K562 (cell line): Measurements from ENCODE around the gene MAN2B1. TPM values are rescaled to one million over a fixed set of nuclear protein-coding genes. Genes with fewer than 3 reads are reported as not detected.

Experiments used
- ATAC-seq: fragments of 200-7000 bp; cut with Tn5 transposase; 3 replicates; pipeline ENCODE4 v1.9.1; 2020; ENCODE audit warnings: moderate library complexity
- BruUV-seq: library from RNA; stranded (reverse); fragments of 400-500 nt; replicated peaks from 2 replicates; lab custom pipeline; 2021; lab: Mats Ljungman, UMichigan
- CTCF ChIA-PET: fragments of 300-600 bp; formaldehyde crosslinking; extraction: SDS; loops from one replicate; lab custom pipeline; 2021; ENCODE audit warnings: low intra/inter-chr PET ratio; lab: Yijun Ruan, JAX
- POLR2A ChIA-PET: fragments of 300-600, 350-650 bp; sonication (Branson Sonifier 250); formaldehyde crosslinking; extraction: SDS; loops from one replicate; lab custom pipeline; 2021; ENCODE audit warnings: antibody characterized with exemption, inconsistent platforms; lab: Yijun Ruan, JAX
- DNase-seq, 4 experiments: peaks; one replicate each; pipeline versions ENCODE4 v3.0.0 to v3.0.0-alpha.2; 2011 to 2018; ENCODE audit warnings: low spot score in 3 of 4, mixed read lengths in 3 of 4; ENCODE audit errors: extremely low read depth in 1 of 4
- FAIRE-seq: peaks from 2 replicates; lab custom pipeline; 2011; peaks lifted over from hg19 to GRCh38; lab: Jason Lieb, UNC
- H2AFZ ChIP-seq: 2 replicates; pipeline ENCODE4 v1.6.0; 2011; ENCODE audit warnings: low read depth, low read length, control low read depth, inconsistent platforms
- H3K27ac ChIP-seq: fragments of 200-600 bp; 3 replicates; pipeline ENCODE4 v1.8.0; 2011; ENCODE audit warnings: low read depth, mild to moderate bottlenecking, control low read depth, inconsistent platforms, low read length, moderate library complexity, mixed read lengths; ENCODE audit errors: extremely low read depth
- H3K27me3 ChIP-seq, 2 experiments: fragments of 300-600 bp in 1 of 2; 2 replicates in 1 of 2; 3 replicates in 1 of 2; pipeline versions ENCODE4 v1.6.0 to v1.8.0; 2011; ENCODE audit warnings: inconsistent platforms in 2 of 2, low read length in 2 of 2, mild to moderate bottlenecking in 1 of 2, mixed read lengths in 1 of 2, moderate library complexity in 1 of 2; ENCODE audit not compliant: control insufficient read depth in 2 of 2, insufficient read depth in 2 of 2
- H3K36me3 ChIP-seq: fragments of 300-600 bp; 3 replicates; pipeline ENCODE4 v1.8.0; 2011; ENCODE audit warnings: mild to moderate bottlenecking, low read length, inconsistent platforms; ENCODE audit not compliant: control insufficient read depth, insufficient read depth
- H3K4me1 ChIP-seq, 2 experiments: fragments of 200-600 bp in 1 of 2; replicated peaks in 1 of 2; 2 replicates in 1 of 2; 3 replicates in 1 of 2; pipeline versions ENCODE4 v1.5.1 to v1.8.0; 2011; ENCODE audit warnings: inconsistent platforms in 2 of 2, low read length in 2 of 2, mild to moderate bottlenecking in 1 of 2, mixed read lengths in 1 of 2, moderate library complexity in 1 of 2; ENCODE audit not compliant: control insufficient read depth in 2 of 2, insufficient read depth in 2 of 2
- H3K4me2 ChIP-seq: 2 replicates; pipeline ENCODE4 v1.6.1; 2011; ENCODE audit warnings: low read length, control low read depth, inconsistent platforms, mixed read lengths; ENCODE audit not compliant: insufficient read depth
- H3K4me3 ChIP-seq: fragments of 200-600 bp; sonication (generic), shearing (Covaris generic); 2 replicates; pipeline ENCODE4 v1.5.1; 2016; ENCODE audit warnings: control low read depth, inconsistent platforms
- H3K79me2 ChIP-seq: fragments of 200-600 bp; 3 replicates; pipeline ENCODE4 v1.8.0; 2011; ENCODE audit warnings: low read length, inconsistent platforms; ENCODE audit not compliant: control insufficient read depth, insufficient read depth
- H3K9ac ChIP-seq, 2 experiments: 2 replicates each; pipeline versions ENCODE4 v1.6.0 to v1.6.1; 2011; ENCODE audit warnings: low read depth in 2 of 2, low read length in 2 of 2, control low read depth in 1 of 2, inconsistent platforms in 1 of 2, mild to moderate bottlenecking in 1 of 2, mixed read lengths in 1 of 2; ENCODE audit not compliant: insufficient read depth in 1 of 2
- H3K9me1 ChIP-seq: one replicate; pipeline ENCODE4 v1.6.0; 2011; ENCODE audit warnings: inconsistent platforms, mild to moderate bottlenecking, low read length, moderate library complexity; ENCODE audit not compliant: control insufficient read depth, insufficient read depth
- H3K9me3 ChIP-seq: replicated peaks from 2 replicates; pipeline ENCODE4 v1.5.1; 2011; ENCODE audit warnings: low read depth, low read length, inconsistent platforms; ENCODE audit not compliant: control insufficient read depth, insufficient read depth
- H4K20me1 ChIP-seq: replicated peaks from 2 replicates; pipeline ENCODE4 v1.6.1; 2011; ENCODE audit warnings: low read length, inconsistent platforms, mixed read lengths; ENCODE audit not compliant: control insufficient read depth, insufficient read depth
- BHLHE40 ChIP-seq: IDR thresholded peaks from 2 replicates; pipeline ENCODE4 v1.6.1; 2011; ENCODE audit warnings: low read length, improper control_type of control experiment
- CHD4 ChIP-seq: fragments of 200-600 bp; sonication (generic); IDR thresholded peaks from 3 replicates; pipeline ENCODE4 v1.6.1; 2012; ENCODE audit warnings: low read depth, mild to moderate bottlenecking, mixed read lengths, low read length, inconsistent platforms; ENCODE audit not compliant: insufficient read depth, insufficient replicate concordance, poor library complexity, severe bottlenecking
- EGR1 ChIP-seq: fragments of 450-650 bp; conservative IDR thresholded peaks from 2 replicates; pipeline ENCODE4 v1.6.1; 2017; ENCODE audit warnings: mild to moderate bottlenecking
- GABPB1 ChIP-seq: sonication (generic); formaldehyde crosslinking; IDR thresholded peaks from 2 replicates; pipeline ENCODE4 v1.8.0; 2022; ENCODE audit warnings: mild to moderate bottlenecking, missing genetic modification reagents
- POLR2B ChIP-seq: fragments of 450-650 bp; IDR thresholded peaks from 2 replicates; pipeline ENCODE4 v1.6.1; 2018; ENCODE audit warnings: low read depth; ENCODE audit not compliant: partially characterized antibody
- ZNF12 ChIP-seq: sonication (generic); formaldehyde crosslinking; IDR thresholded peaks from 2 replicates; pipeline ENCODE4 v1.4.0; 2020; ENCODE audit warnings: mild to moderate bottlenecking, missing genetic modification reagents
- ZNF24 ChIP-seq: fragments of 450-650 bp; IDR thresholded peaks from 2 replicates; pipeline ENCODE4 v1.6.1; 2016
- ZNF707 ChIP-seq: fragments of 250-450 bp; sonication (Bioruptor Pico); conservative IDR thresholded peaks from 2 replicates; pipeline ENCODE4 v1.8.0; 2022; ENCODE audit warnings: inconsistent platforms, mild to moderate bottlenecking, moderate library complexity
- ZNF75A ChIP-seq: fragments of 450-650 bp; formaldehyde crosslinking; IDR thresholded peaks from 2 replicates; pipeline ENCODE4 v1.4.0; 2020; ENCODE audit warnings: mild to moderate bottlenecking
- WGBS: fragments of 100-300 bp; shearing (Covaris generic); methylation state at CpG from one replicate; pipeline ENCODE4 v1.1.6; 2016; ENCODE audit warnings: low coverage, mixed read lengths; ENCODE audit not compliant: insufficient coverage; ENCODE audit errors: missing lambda C conversion rate; 5-methylcytosine and 5-hydroxymethylcytosine counted together
- in situ Hi-C: fragments of 300-500 bp; cut with MboI; formaldehyde crosslinking; loops from 4 replicates; pipeline ENCODE4 v1.15.0; 2018; ENCODE audit warnings: inconsistent platforms, mixed read lengths
- intact Hi-C: fragments of 100-400 bp; cut with micrococcal nuclease; formaldehyde crosslinking; loops from 2 replicates; pipeline ENCODE4 v1.14.2; 2022
- polyA plus RNA-seq, 8 experiments: library from polyadenylated mRNA; depleted of rRNA in 4 of 8; stranded (reverse) in 5 of 8; unstranded in 3 of 8; fragments of >200 nt; fragmentation: Nextera tagmentation in 2 of 8; fragmentation: Illumina TruSeq in 1 of 8; extraction: Ambion mirVana in 2 of 8; extraction: Trizol in 1 of 8; gene quantifications; 2 replicates each; pipeline versions ENCODE4 v1.2.1 to v1.2.3, GENCODE V29; 2011 to 2014; ENCODE audit warnings: inconsistent platforms in 1 of 8, missing spikeins in 1 of 8
- total RNA-seq, 7 experiments: library from RNA; depleted of rRNA in 6 of 7; stranded (reverse); fragments of >200 nt in 6 of 7; fragmentation: Illumina TruSeq in 2 of 7; extraction: Trizol in 2 of 7; gene quantifications; 2 replicates each; pipeline versions ENCODE4 v1.2.1 to v1.2.3, GENCODE V29; 2011 to 2021; ENCODE audit warnings: low replicate concordance in 1 of 7
- TF ChIP-seq, protein P1 (sequence below), 2 experiments: fragments of 450-650 bp; IDR thresholded peaks; 2 replicates each; pipeline ENCODE4 v1.6.1; 2016; ENCODE audit warnings: mild to moderate bottlenecking in 2 of 2, borderline replicate concordance in 1 of 2, low read depth in 1 of 2, moderate library complexity in 1 of 2
- TF ChIP-seq, protein P2 (sequence below): fragments of 450-650 bp; formaldehyde crosslinking; IDR thresholded peaks from 2 replicates; pipeline ENCODE4 v1.4.0; 2020; ENCODE audit warnings: mild to moderate bottlenecking, mixed read lengths

MAN2B1 gene
- total and polyA plus RNA-seq, 9 of the 15 experiments (the other 6 are each of a cell fraction or from before 2014, with no cell fraction given), result 0.59 to 33.8 (median 11.4) TPM

DNA sequence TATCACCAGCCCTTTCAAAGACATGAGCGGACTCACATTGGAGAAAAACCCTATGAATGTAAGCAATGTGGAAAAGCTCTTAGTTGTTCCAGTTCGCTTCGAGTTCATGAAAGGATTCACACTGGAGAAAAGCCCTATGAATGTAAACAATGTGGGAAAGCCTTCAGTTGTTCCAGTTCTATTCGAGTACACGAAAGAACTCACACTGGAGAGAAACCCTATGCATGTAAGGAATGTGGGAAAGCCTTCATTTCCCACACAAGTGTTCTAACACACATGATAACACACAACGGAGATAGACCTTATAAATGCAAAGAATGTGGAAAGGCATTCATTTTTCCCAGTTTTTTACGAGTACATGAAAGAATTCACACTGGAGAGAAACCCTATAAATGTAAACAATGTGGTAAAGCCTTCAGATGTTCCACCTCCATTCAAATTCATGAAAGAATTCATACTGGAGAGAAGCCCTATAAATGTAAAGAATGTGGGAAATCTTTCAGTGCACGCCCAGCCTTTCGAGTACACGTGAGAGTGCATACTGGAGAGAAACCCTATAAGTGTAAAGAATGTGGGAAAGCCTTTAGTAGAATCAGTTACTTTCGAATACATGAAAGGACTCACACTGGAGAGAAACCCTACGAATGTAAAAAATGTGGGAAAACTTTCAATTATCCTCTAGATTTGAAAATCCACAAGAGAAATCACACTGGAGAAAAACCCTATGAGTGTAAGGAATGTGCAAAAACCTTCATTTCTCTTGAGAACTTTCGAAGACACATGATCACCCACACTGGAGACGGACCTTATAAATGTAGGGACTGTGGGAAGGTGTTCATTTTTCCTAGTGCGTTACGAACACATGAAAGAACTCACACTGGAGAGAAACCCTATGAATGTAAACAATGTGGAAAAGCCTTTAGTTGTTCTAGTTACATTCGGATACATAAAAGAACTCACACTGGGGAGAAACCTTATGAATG lies 38.2 kb downstream of the MAN2B1 start:
- WGBS, result 94% methylated on average over 17 of the region's 17 CpGs
- in situ Hi-C loops (no loop called here), intact Hi-C loops (no loop called here)
- Histone ChIP-seq H4K20me1 (no peaks in the 10 kb centered on the region), H3K4me1 (no peaks in the 10 kb centered on the region), H3K9me3 (peaks cover 27% of the 10 kb centered on the region), H3K4me3 (no peak overlapping the region), H3K27ac (no peak overlapping the region), H3K36me3 (peaks cover 59% of the 10 kb centered on the region), H3K9me1 (no peaks in the 10 kb centered on the region), H3K27me3 (no peaks in the 10 kb centered on the region), H3K79me2 (no peaks in the 10 kb centered on the region), H2AFZ (no peak overlapping the region), H3K4me2 (no peak overlapping the region), H3K9ac (no peak overlapping the region)
- no peak for DNase-seq
- ChIA-PET CTCF (no interaction called here), POLR2A (no interaction called here)
- no peak for ATAC-seq
- no peak for FAIRE-seq
- BruUV-seq, result no TSS peak
- TF ChIP-seq ZNF75A (CRISPR knock-in tag) (peak; percentile 99), BHLHE40 (no peak), ZNF12 (CRISPR knock-in tag) (no peak), ZNF707 (CRISPR knock-in tag) (no peak), CHD4 (no peak), EGR1 (no peak), GABPB1 (CRISPR knock-in tag) (no peak), POLR2B (peak; percentile 16), ZNF24 (peak; percentile 38; the same call in 1 of the 2 replicates)
- TF ChIP-seq, protein P1, sequence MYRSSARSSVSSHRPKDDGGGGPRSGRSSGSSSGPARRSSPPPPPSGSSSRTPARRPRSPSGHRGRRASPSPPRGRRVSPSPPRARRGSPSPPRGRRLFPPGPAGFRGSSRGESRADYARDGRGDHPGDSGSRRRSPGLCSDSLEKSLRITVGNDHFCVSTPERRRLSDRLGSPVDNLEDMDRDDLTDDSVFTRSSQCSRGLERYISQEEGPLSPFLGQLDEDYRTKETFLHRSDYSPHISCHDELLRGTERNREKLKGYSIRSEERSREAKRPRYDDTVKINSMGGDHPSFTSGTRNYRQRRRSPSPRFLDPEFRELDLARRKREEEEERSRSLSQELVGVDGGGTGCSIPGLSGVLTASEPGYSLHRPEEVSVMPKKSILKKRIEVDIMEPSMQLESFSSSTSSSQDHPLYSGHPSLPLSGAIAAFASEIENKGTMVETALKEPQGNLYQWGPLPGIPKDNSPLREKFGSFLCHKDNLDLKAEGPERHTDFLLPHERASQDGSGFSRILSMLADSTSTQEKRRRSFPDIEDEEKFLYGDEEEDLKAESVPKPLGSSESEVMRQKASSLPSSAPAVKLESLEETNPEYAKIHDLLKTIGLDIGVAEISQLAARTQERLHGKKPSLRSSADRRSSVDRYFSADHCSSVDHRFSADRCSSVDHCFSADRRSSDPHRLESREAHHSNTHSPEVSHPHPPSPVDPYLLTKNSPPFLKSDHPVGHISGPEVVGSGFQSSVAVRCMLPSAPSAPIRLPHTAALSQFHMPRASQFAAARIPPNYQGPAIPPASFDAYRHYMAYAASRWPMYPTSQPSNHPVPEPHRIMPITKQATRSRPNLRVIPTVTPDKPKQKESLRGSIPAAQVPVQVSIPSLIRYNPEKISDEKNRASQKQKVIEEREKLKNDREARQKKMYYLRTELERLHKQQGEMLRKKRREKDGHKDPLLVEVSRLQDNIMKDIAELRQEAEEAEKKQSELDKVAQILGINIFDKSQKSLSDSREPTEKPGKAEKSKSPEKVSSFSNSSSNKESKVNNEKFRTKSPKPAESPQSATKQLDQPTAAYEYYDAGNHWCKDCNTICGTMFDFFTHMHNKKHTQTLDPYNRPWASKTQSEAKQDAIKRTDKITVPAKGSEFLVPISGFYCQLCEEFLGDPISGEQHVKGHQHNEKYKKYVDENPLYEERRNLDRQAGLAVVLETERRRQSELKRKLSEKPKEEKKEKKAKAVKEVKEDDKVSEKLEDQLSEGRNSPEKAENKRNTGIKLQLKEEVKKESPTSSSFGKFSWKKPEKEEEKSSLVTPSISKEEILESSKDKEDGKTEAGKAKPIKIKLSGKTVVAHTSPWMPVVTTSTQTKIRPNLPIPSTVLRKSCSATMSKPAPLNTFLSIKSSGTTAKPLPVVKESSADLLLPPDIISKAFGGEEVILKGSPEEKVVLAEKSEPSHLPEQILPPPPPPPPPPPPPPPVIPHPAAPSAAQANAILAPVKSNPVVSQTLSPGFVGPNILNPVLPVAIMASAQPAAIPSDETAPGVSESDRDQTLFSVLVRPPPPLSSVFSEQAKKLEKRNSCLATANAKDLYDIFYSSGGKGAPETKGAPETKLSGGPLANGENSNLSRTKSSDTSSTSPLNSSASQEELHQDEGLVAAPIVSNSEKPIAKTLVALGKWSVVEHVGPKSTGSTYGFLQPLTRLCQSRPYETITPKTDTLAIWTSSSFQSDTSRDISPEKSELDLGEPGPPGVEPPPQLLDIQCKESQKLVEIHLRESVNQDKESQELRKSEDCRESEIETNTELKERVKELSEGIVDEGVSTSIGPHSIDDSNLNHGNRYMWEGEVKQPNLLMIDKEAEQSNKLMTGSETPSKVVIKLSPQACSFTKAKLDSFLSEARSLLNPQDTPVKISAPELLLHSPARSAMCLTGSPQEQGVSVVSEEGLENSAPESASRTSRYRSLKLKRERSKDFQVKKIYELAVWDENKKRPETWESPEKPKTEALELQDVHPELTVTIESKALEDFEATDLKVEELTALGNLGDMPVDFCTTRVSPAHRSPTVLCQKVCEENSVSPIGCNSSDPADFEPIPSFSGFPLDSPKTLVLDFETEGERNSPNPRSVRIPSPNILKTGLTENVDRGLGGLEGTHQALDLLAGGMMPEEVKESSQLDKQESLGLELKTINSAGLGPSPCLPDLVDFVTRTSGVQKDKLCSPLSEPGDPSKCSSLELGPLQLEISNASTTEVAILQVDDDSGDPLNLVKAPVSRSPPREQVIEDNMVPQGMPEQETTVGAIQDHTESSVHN (IDR thresholded peaks at IDR 0.05; ENCODE audit: borderline replicate concordance in 1 of 2, low read depth in 1 of 2), result peak in 1 of 2 experiments; percentile 30; a peak in 1 of 4 replicates
- TF ChIP-seq, protein P2, sequence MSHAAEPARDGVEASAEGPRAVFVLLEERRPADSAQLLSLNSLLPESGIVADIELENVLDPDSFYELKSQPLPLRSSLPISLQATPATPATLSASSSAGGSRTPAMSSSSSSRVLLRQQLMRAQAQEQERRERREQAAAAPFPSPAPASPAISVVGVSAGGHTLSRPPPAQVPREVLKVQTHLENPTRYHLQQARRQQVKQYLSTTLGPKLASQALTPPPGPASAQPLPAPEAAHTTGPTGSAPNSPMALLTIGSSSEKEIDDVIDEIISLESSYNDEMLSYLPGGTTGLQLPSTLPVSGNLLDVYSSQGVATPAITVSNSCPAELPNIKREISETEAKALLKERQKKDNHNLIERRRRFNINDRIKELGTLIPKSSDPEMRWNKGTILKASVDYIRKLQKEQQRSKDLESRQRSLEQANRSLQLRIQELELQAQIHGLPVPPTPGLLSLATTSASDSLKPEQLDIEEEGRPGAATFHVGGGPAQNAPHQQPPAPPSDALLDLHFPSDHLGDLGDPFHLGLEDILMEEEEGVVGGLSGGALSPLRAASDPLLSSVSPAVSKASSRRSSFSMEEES (CRISPR knock-in tag), result no peak
